Cardiac muscle cell (in vitro differentiated cells and primary cell): ENCODE data around the gene KIF18B. TPM values are rescaled to one million over a fixed set of nuclear protein-coding genes. Genes with fewer than 3 reads are reported as not detected.

Source experiments
- DNase-seq, 2 donors: peaks; one replicate each; pipeline versions ENCODE4 v3.0.0 to v3.0.0-alpha.2; 2010 to 2017; ENCODE audit warnings: low read depth in 1 of 2, low spot score in 1 of 2
- H3K27ac ChIP-seq: fragments of 200-600 bp; sonication (generic); 2 replicates; pipeline ENCODE4 v1.5.1; 2016
- H3K27me3 ChIP-seq: fragments of 200-600 bp; sonication (generic); 2 replicates; pipeline ENCODE4 v1.6.0; 2016; ENCODE audit warnings: control low read depth
- H3K36me3 ChIP-seq: fragments of 200-600 bp; sonication (generic); 2 replicates; pipeline ENCODE4 v1.5.1; 2016; ENCODE audit warnings: control low read depth
- H3K4me1 ChIP-seq: fragments of 200-600 bp; sonication (generic); 2 replicates; pipeline ENCODE4 v1.8.1; 2017; ENCODE audit warnings: low read depth, mild to moderate bottlenecking, mixed run types
- H3K4me3 ChIP-seq: fragments of 200-600 bp; sonication (generic); 2 replicates; pipeline ENCODE4 v1.5.1; 2016; ENCODE audit warnings: mild to moderate bottlenecking
- H3K9me3 ChIP-seq: fragments of 200-600 bp; sonication (generic); 2 replicates; pipeline ENCODE4 v1.5.1; 2017; ENCODE audit warnings: low read depth, mild to moderate bottlenecking, control low read depth
- polyA plus RNA-seq: library from polyadenylated mRNA; unstranded; fragments of >200 nt; fragmentation: Nextera tagmentation; extraction: Ambion mirVana; gene quantifications from 2 replicates; pipeline ENCODE4 v1.2.1, GENCODE V29; 2016
- total RNA-seq: library from RNA; depleted of rRNA; stranded (reverse); fragments of >200 nt; gene quantifications from 2 replicates; pipeline ENCODE4 v1.2.3, GENCODE V29; 2016
- TF ChIP-seq, protein P1 (sequence below): IDR thresholded peaks from 2 replicates; pipeline ENCODE4 v1.5.1; 2012; ENCODE audit warnings: low read depth, mild to moderate bottlenecking, low read length

Gene KIF18B
- total and polyA plus RNA-seq, 2 experiments from 2014 or later, result 4.1 to 21.1 TPM

GRCh38 chr17:44981221-44981968 lies 33.8 kb upstream of the KIF18B start:
- Histone ChIP-seq H3K27ac (peak overlapping the region; percentile 93), H3K27me3 (no peaks in the 10 kb centered on the region), H3K4me1 (peaks cover 58% of the 10 kb centered on the region), H3K36me3 (no peaks in the 10 kb centered on the region), H3K9me3 (no peaks in the 10 kb centered on the region), H3K4me3 (no peak overlapping the region)
- TF ChIP-seq, protein P1, sequence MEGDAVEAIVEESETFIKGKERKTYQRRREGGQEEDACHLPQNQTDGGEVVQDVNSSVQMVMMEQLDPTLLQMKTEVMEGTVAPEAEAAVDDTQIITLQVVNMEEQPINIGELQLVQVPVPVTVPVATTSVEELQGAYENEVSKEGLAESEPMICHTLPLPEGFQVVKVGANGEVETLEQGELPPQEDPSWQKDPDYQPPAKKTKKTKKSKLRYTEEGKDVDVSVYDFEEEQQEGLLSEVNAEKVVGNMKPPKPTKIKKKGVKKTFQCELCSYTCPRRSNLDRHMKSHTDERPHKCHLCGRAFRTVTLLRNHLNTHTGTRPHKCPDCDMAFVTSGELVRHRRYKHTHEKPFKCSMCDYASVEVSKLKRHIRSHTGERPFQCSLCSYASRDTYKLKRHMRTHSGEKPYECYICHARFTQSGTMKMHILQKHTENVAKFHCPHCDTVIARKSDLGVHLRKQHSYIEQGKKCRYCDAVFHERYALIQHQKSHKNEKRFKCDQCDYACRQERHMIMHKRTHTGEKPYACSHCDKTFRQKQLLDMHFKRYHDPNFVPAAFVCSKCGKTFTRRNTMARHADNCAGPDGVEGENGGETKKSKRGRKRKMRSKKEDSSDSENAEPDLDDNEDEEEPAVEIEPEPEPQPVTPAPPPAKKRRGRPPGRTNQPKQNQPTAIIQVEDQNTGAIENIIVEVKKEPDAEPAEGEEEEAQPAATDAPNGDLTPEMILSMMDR, result no peak
- peak in 1 of 2 donors; percentile 24 for DNase-seq

GRCh38 chr17:44979426-44979995 lies 31.9 kb upstream of the KIF18B start:
- Histone ChIP-seq H3K36me3 (no peaks in the 10 kb centered on the region), H3K27ac (peak overlapping the region; percentile 93), H3K4me3 (no peak overlapping the region), H3K4me1 (peaks cover 63% of the 10 kb centered on the region), H3K27me3 (no peaks in the 10 kb centered on the region), H3K9me3 (no peaks in the 10 kb centered on the region)
- TF ChIP-seq, protein P1, result no peak
- peak in 1 of 2 donors; percentile 61 for DNase-seq

DNA sequence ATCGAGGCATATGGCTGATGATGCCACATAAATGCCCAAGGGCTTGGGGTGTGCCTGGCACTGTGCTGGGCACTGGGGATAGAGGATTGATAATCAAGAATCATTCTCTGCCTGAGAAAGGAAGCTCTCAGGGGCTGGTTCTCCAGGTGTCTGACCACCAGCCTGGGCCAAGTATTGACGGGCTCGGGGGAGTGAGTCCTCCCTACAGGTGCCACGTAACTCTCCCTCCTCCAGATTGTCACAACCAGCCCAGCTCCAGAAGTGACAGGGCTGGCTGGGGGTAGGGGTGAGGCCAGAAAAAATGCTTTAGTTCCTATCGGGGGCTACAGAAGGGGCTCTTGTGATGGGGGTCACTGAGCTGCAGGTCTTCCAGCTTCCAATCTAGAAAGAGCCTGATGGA lies 31.2 kb upstream of the KIF18B start:
- Histone ChIP-seq H3K9me3 (no peaks in the 10 kb centered on the region), H3K27me3 (no peaks in the 10 kb centered on the region), H3K4me1 (peaks cover 63% of the 10 kb centered on the region), H3K4me3 (no peak overlapping the region), H3K36me3 (no peaks in the 10 kb centered on the region), H3K27ac (peak overlapping the region; percentile 93)
- DNase-seq, result no peak
- TF ChIP-seq, protein P1, result no peak

DNA sequence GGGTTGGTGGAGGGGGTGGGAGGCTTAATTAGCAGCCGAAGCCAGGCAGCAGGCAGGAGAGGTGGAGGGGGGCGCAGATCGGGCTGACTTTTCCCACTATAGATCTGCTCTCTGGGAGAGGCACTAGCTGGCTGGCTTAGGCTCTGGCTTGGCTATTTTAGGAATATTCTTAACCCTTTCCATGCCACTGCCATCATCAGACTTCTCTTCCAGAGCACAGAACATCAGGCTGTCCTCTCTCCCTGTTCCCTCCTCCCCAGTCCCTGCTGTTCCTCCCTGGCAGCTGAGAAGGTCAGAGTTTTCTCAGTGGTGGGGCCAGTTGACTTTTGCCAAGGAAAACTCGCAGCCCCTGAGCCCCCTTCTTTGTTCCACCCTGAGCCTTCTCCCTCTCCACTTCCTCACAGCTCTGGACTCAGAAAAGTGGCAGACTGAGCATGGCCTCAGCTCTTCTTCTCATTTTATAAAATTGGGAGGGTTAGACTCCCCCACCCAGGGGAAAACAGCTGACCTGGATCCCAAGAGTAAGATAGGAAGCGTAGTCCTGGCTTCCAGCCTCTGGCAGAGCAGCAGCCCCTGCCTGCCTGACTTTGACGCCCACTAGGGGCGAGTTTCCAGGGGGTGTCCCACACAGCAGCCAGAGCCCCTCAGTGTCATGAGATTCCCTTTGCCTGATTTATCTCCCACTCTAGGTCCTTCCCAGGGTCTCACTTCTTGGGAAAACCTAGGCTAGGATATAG lies 30.4 kb upstream of the KIF18B start:
- DNase-seq, result peak in 1 of 2 donors; percentile 75
- H3K27ac ChIP-seq, result peak overlapping the region; percentile 93
- TF ChIP-seq, protein P1, result no peak
- H3K27me3 ChIP-seq, result no peaks in the 10 kb centered on the region
- H3K4me3 ChIP-seq, result no peak overlapping the region
- no peaks in the 10 kb centered on the region for H3K36me3 ChIP-seq
- peaks cover 57% of the 10 kb centered on the region for H3K4me1 ChIP-seq
- no peaks in the 10 kb centered on the region for H3K9me3 ChIP-seq

- Histone ChIP-seq H3K9me3 (no peaks in the 10 kb centered on the region), H3K27me3 (no peaks in the 10 kb centered on the region), H3K27ac (peak overlapping the region; percentile 93), H3K4me3 (no peak overlapping the region), H3K36me3 (no peaks in the 10 kb centered on the region), H3K4me1 (peaks cover 54% of the 10 kb centered on the region)
- TF ChIP-seq, protein P1, result no peak
- DNase-seq, result no peak
These were observed 29.5 kb upstream of the KIF18B start for GRCh38 chr17:44977065-44977464.
